GM06990 (cell line): ENCODE data around the gene ACSS1.

Experiments used
- DNase-seq: peaks from one replicate; pipeline ENCODE4 v3.0.0-alpha.2; 2011; ENCODE audit not compliant: insufficient read length; ENCODE audit errors: extremely low read depth
- H3K27me3 ChIP-seq: replicated peaks from 2 replicates; pipeline ENCODE4 v1.6.0; 2011; ENCODE audit warnings: low read length; ENCODE audit not compliant: control insufficient read depth, insufficient read depth
- H3K36me3 ChIP-seq: 2 replicates; pipeline ENCODE4 v1.5.1; 2011; ENCODE audit warnings: low read length; ENCODE audit not compliant: control insufficient read depth, insufficient read depth
- H3K4me3 ChIP-seq: replicated peaks from 2 replicates; pipeline ENCODE4 v1.5.1; 2011; ENCODE audit warnings: low read depth, mild to moderate bottlenecking, control low read depth, low read length
- CTCF ChIP-seq: IDR thresholded peaks from 2 replicates; pipeline ENCODE4 v1.5.1; 2011; ENCODE audit warnings: low read length, control low read depth, mild to moderate bottlenecking, inconsistent platforms; ENCODE audit not compliant: insufficient read depth, poor library complexity, severe bottlenecking

Gene ACSS1

DNA sequence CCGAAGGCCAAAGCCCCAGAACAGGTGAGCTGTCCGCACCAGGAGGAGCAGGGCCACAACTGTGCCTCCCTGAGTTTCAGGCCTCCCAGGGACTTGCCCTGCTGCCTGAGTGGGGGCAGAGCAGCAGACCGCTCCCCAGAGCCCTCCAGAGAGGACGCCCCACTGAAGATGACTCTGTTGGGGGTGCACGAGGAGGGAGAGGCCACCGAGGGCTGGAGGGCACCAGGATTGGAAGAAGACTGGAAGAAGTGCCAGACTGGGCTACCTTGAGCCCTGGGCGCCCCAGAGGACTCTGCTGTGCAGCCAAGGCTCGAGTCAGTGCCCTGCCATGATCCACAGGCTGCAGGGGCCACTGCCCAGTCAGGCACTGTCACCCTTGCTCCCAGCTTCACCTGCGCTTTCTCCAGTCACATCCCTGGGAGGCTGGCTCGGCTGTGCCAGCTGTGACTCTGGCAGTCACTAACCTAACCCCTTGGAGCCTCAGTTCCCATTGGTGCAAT lies 97.6 kb downstream of the ACSS1 start:
- Histone ChIP-seq H3K27me3 (no peaks in the 10 kb centered on the region), H3K4me3 (no peak overlapping the region), H3K36me3 (peaks cover 22% of the 10 kb centered on the region)
- no peak for DNase-seq
- TF ChIP-seq CTCF: no peak

DNA sequence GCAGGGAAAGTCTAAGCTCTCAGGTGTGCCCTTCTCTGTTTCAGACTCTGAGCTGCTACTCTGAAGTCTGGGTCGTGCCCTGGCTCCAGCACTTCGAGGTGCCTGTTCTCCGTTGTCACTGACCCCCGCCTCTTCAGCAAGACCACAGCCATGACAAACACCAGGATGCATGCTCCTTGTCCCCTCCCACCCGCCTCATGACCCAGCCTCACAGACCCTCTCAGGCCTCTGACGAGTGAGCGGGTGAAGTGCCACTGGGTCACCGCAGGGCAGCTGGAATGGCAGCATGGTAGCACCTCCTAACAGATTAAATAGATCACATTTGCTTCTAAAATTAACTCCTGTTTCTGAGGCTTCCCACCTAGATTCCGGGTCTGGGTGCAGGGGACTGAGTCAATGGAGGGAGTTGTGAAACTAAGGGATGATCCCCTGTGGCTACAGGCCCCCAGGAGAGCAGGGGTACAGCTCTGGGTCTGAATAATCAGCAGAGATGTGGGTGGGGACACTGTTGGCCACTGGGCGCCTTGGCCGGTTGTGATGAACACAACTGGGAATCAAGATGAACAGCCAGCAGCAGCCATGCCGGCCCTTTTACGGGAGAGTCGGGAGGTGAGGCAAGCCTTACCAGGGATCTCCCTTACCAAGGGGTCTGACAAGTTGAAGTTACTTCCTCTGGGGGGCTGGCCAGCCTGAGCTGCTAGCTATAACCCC lies 98.2 kb downstream of the ACSS1 start:
- Histone ChIP-seq H3K27me3 (no peaks in the 10 kb centered on the region), H3K4me3 (no peak overlapping the region), H3K36me3 (peaks cover 21% of the 10 kb centered on the region)
- no peak for TF ChIP-seq CTCF
- no peak for DNase-seq

DNA sequence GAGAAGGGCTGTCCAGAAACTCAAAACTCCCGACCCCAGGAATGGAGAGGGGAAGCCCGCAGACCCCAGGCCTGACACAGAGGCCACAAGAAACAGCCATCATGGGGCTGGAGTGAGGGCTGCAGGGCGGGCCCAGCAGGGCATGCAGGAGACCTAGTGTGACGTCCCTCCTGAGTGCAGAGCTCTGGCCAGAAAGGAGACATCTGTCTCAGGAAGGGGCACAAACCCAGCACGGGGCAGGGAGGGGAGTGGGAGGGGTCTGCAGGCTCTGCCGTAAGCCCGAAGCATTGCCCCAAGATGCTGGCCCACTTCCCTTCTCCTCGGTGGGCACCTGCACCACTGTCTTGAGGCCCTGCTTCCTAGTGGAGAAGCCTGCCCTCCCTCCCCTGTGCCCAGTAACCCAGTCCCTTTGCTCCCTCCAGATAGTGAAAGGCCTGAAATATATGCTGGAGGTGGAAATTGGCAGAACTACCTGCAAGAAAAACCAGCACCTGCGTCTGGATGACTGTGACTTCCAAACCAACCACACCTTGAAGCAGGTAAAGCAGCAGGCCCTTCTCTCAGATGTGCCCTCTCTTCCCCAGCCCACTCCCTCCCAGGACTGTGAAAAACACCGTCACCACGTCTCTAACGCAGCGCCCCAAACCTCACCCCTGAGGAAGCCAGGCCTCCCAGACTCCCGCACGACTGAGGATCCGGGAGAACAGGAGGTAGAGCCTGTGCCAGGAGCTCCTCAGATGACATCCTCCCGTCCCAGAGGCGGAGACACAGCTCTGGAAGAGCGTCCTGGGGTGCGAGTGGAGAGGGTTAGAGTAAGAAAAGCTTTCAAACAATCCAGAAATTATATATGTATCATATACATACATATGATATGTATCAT lies 99.2 kb downstream of the ACSS1 start:
- no peaks in the 10 kb centered on the region for H3K27me3 ChIP-seq
- peaks cover 16% of the 10 kb centered on the region for H3K36me3 ChIP-seq
- no peak for DNase-seq
- no peak overlapping the region for H3K4me3 ChIP-seq
- TF ChIP-seq CTCF: no peak

GRCh38 chr20:24957326-24958016 lies 100.5 kb downstream of the ACSS1 start:
- no peak overlapping the region for H3K4me3 ChIP-seq
- DNase-seq: no peak
- TF ChIP-seq CTCF: no peak
- H3K27me3 ChIP-seq: no peaks in the 10 kb centered on the region
- H3K36me3 ChIP-seq: peaks cover 10% of the 10 kb centered on the region
